Activated CD4-positive, alpha-beta memory T cell treated with anti-CD3 and anti-CD28 coated beads for 36 hours (primary cell): ENCODE data around the gene PARG. TPM values are rescaled to one million over a fixed set of nuclear protein-coding genes. Genes with fewer than 3 reads are reported as not detected.
"Not testable (repeated sequence)": the region's sequence is repeated elsewhere in the genome, so short reads cannot be mapped to it uniquely, and the experiment has no call there.

ENCODE experiments used
- CTCF ChIA-PET: fragments of 350-600 bp; sonication (Branson Sonifier 250); formaldehyde crosslinking; loops from one replicate; lab custom pipeline; 2021; ENCODE audit warnings: antibody characterized with exemption, inconsistent platforms; lab: Charles Lee
- POLR2A ChIA-PET: fragments of 350-600 bp; sonication (Branson Sonifier 250); formaldehyde crosslinking; loops from one replicate; lab custom pipeline; 2021; ENCODE audit warnings: antibody characterized with exemption; lab: Charles Lee
- DNase-seq: peaks from one replicate; pipeline ENCODE4 v3.0.0-alpha.2; 2020
- H3K27ac Mint-ChIP-seq: one replicate; pipeline ENCODE4 v1.8.0; 2021; ENCODE audit warnings: mixed read lengths
- H3K27me3 Mint-ChIP-seq: one replicate; pipeline ENCODE4 v1.8.0; 2021; ENCODE audit warnings: mixed read lengths
- H3K36me3 Mint-ChIP-seq: one replicate; pipeline ENCODE4 v1.8.0; 2021; ENCODE audit warnings: mixed read lengths
- H3K4me1 Mint-ChIP-seq: one replicate; pipeline ENCODE4 v1.8.0; 2021; ENCODE audit warnings: low read depth, mixed read lengths
- H3K4me3 Mint-ChIP-seq: one replicate; pipeline ENCODE4 v1.8.0; 2021; ENCODE audit warnings: mild to moderate bottlenecking, mixed read lengths
- H3K9me3 Mint-ChIP-seq: one replicate; pipeline ENCODE4 v1.8.0; 2021; ENCODE audit warnings: mixed read lengths
- intact Hi-C: fragments of 100-400 bp; cut with micrococcal nuclease; formaldehyde crosslinking; loops from one replicate; pipeline ENCODE4 v1.15.1; 2023
- total RNA-seq, 2 experiments: library from RNA; stranded (reverse); gene quantifications; one replicate each; pipeline ENCODE4 v1.2.3, GENCODE V29; 2021

The PARG gene
- total RNA-seq, 2 experiments from 2014 or later, result 25.5 to 27.0 TPM

DNA sequence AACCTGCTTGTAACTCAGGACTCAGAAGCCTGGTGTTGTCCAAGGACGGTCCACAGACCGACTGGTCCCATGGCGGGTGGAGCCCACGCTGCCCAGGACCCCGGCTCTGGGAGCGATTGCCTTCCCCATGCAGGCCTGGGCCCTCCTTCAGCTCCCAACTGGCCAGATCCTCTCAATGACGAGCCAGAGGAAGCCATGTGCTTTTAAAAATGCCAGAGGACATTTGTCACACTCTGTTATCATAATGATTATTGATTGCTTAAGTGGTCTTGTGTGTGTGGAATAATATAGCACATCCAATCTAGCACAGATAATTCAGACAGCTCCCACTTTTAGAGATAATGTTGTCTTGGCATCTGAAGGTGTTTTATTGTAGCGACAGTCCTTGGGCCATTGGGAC is 157.1 kb downstream of the PARG start:
- ChIA-PET CTCF (no interaction called here), POLR2A (no interaction called here)
- H3K4me1 Mint-ChIP-seq, result no peaks in the 10 kb centered on the region
- intact Hi-C loops, result no loop called here
- no peaks in the 10 kb centered on the region for H3K9me3 Mint-ChIP-seq
- peaks cover 15% of the 10 kb centered on the region for H3K27me3 Mint-ChIP-seq
- H3K4me3 Mint-ChIP-seq, result no peak overlapping the region
- DNase-seq, result no peak
- no peaks in the 10 kb centered on the region for H3K36me3 Mint-ChIP-seq
- no peak overlapping the region for H3K27ac Mint-ChIP-seq

DNA sequence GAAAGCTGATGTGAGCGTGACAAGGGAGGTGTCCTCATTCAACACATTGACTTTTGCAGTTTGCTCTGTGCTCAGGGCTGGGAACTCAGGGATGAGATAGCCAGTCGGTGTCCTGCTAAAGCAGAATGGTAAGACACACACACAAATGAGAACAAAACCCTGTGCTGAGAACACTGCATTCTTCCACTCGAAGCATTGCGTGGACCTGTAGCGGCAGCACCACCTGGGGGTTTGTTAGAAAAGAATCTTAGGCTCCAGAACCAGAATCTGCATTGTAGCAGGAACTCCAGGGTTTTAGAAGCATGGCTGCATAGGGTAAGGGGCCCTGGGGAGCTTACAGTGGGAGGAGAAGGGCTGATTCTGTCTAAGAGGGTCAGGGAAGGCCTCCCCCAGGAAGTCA is 158.2 kb downstream of the PARG start:
- Mint-ChIP-seq H3K27ac (no peak overlapping the region), H3K9me3 (no peaks in the 10 kb centered on the region), H3K4me1 (no peaks in the 10 kb centered on the region), H3K36me3 (no peaks in the 10 kb centered on the region), H3K4me3 (no peak overlapping the region), H3K27me3 (peaks cover 15% of the 10 kb centered on the region)
- DNase-seq, result no peak
- intact Hi-C loops, result no loop called here
- POLR2A ChIA-PET, result no interaction called here
- CTCF ChIA-PET, result no interaction called here

DNA sequence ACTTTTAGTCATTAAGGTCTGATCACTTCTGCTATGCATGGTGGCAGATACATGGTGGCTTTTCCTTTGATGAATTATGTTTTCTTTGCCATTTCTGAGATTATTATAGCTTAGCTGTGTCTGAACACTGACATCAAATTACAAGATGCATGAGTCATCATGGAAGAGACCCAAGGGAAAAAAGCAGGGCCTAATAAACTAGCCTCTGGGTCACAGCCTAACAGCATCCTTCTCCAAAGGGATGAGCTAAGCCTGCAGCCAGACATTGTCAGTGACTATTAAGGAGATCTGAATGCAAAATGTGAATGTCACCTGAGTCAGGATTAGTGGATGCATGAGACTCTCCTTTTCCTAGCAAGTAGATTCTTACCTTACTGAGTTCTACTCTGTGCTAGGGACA is 160.6 kb downstream of the PARG start:
- intact Hi-C loops, result no loop called here
- Mint-ChIP-seq H3K9me3 (no peaks in the 10 kb centered on the region), H3K27ac (no peak overlapping the region), H3K4me1 (no peaks in the 10 kb centered on the region), H3K27me3 (peaks cover 17% of the 10 kb centered on the region), H3K4me3 (no peak overlapping the region), H3K36me3 (no peaks in the 10 kb centered on the region)
- ChIA-PET POLR2A (no interaction called here), CTCF (interaction anchor here (1.3 kb wide), 1 partner anchor 188 kb away, joined by 3 read pairs; no protein-coding TSS in a partner anchor)
- no peak for DNase-seq

DNA sequence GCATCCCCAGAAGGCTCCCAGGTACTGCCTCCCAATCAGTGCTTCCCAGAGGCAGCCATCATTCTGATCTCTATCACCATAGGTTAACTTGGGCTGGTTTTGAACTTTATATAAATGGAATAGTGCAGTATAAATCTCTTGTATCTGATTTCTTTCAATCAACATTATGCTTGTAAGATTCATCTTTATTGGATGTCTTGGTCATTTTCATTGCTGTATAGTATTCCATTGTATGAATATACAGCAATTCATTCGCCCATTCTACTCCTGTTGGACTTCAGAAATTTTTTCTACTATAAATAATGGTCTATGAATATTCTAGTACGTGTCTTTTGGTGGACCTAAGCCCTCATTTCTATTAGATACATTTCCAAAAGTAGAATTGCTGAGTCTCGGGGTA is 163.6 kb downstream of the PARG start:
- Mint-ChIP-seq H3K9me3 (no peaks in the 10 kb centered on the region), H3K27me3 (peaks cover 3% of the 10 kb centered on the region), H3K4me1 (no peaks in the 10 kb centered on the region), H3K27ac (no peak overlapping the region), H3K36me3 (no peaks in the 10 kb centered on the region), H3K4me3 (no peak overlapping the region)
- ChIA-PET CTCF (no interaction called here), POLR2A (no interaction called here)
- intact Hi-C loops, result no loop called here
- no peak for DNase-seq

DNA sequence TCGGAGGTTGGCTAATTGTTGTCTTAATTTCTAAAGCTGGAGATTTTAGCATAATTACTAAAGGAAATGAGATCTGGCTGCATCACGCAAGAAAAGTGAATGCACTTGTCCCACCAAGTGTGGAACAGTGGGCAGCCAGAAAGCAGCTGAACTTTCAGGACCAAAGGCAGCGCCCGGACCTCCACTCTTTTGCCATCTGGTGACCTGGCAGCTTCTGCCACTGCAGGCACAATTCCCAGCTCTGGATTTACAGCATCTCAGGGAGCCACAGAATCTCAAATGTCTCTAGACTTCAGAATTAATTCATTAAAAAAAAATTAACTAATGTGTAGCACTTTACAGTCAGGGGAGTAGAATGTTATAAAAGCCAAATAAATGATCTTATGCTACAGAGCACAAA is 165.0 kb downstream of the PARG start:
- H3K27me3 Mint-ChIP-seq, result peaks cover 12% of the 10 kb centered on the region
- ChIA-PET POLR2A (no interaction called here), CTCF (no interaction called here)
- H3K4me3 Mint-ChIP-seq, result no peak overlapping the region
- no peak for DNase-seq
- H3K27ac Mint-ChIP-seq, result no peak overlapping the region
- H3K36me3 Mint-ChIP-seq, result no peaks in the 10 kb centered on the region
- intact Hi-C loops, result no loop called here
- no peaks in the 10 kb centered on the region for H3K4me1 Mint-ChIP-seq
- H3K9me3 Mint-ChIP-seq, result no peaks in the 10 kb centered on the region

DNA sequence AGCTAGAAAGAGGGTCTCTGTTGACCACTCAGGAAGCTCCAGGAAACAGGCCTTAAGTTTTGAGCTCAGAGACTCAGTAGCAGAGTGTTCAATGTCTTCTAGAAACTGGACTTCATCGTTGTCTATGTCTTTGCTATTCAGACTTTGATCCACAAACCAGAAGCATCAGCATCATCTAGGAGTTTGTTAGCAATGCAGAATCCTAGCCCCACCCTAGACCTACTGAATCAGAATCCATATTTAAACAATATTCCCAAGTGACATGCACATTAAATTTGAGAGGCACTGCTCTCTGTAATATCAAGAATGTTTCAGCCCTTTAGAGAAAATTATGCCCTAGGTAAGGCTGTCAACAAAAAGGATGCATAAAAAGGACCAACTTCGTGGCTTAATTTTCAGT is 166.8 kb downstream of the PARG start:
- Mint-ChIP-seq H3K27ac (no peak overlapping the region), H3K36me3 (no peaks in the 10 kb centered on the region), H3K4me1 (no peaks in the 10 kb centered on the region), H3K27me3 (peaks cover 16% of the 10 kb centered on the region), H3K9me3 (no peaks in the 10 kb centered on the region), H3K4me3 (no peak overlapping the region)
- ChIA-PET CTCF (no interaction called here), POLR2A (no interaction called here)
- intact Hi-C loops, result no loop called here
- no peak for DNase-seq

DNA sequence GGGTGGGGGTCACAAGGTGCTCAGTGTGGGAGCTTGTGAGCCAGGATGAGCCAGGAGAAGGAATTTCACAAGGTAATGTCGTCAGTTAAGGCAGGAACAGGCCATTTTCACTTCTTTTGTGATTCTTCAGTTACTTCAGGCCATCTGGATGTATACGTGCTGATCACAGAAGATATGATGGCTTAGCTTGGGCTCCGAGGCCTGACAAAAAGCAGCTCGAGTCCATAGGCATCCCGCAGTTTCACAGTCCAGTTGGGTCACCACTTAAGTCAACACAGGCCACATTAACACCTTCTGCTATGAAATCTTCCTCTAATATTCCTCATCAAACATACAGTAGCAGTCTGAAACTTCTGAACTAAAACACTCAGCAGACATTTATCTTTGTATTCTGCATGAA is 168.9 kb downstream of the PARG start:
- DNase-seq, CTCF ChIA-PET, H3K4me1 Mint-ChIP-seq, H3K36me3 Mint-ChIP-seq, H3K4me3 Mint-ChIP-seq, POLR2A ChIA-PET, intact Hi-C loops, H3K9me3 Mint-ChIP-seq, H3K27ac Mint-ChIP-seq: not testable (repeated sequence)
- peaks cover 23% of the 10 kb centered on the region for H3K27me3 Mint-ChIP-seq

DNA sequence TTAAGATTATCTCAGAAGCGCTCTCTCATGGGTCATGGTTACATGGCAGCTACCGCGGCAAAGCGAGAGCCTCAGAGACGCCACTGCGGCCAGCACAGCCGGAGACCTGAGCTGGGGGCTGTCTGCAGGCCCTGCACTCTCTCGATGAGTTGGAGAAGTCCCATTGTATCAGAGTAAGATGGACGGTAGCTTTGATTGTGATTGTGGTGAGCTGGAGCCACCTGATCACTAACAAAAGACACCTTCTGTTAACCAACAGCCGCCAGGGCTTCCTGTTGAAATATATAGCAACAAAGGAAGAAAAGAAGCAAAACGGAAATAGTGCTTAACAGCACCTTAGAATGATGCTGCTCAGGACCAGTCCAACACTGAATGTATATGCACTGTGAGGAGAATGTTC is 170.8 kb downstream of the PARG start:
- not testable (repeated sequence) for H3K4me3 Mint-ChIP-seq, H3K36me3 Mint-ChIP-seq
- H3K27me3 Mint-ChIP-seq, result peaks cover 38% of the 10 kb centered on the region

DNA sequence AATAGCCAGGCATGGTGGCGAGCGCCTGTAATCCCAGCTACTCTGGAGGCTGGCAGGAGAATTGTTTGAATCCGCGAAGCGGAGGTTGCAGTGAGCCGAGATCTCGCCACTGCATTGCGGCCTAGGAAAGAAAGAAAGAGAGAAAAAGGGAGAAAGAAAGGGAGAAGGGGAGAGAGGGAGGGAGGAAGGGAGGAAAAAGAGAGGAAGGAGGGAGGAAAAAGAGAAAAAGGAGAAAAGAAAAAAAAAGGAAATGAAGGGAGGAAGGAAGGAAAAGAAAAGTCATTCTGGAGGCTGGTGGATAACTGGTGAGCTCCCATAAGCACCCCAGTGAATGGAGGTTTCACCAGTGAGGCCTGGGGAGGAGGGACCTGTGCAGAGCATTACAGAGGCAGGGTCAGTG is 172.1 kb downstream of the PARG start:
- POLR2A ChIA-PET, result no interaction called here
- Mint-ChIP-seq H3K27me3 (peaks cover 38% of the 10 kb centered on the region), H3K27ac (no peak overlapping the region), H3K36me3 (peaks cover 4% of the 10 kb centered on the region), H3K9me3 (no peaks in the 10 kb centered on the region), H3K4me1 (no peaks in the 10 kb centered on the region), H3K4me3 (no peak overlapping the region)
- CTCF ChIA-PET, result no interaction called here
- DNase-seq, result no peak
- intact Hi-C loops, result no loop called here

More for the DNA sequence above, 170.8 kb downstream of the PARG start:
- intact Hi-C loops, H3K27ac Mint-ChIP-seq, POLR2A ChIA-PET, CTCF ChIA-PET, DNase-seq, H3K9me3 Mint-ChIP-seq, H3K4me1 Mint-ChIP-seq: not testable (repeated sequence)

DNA sequence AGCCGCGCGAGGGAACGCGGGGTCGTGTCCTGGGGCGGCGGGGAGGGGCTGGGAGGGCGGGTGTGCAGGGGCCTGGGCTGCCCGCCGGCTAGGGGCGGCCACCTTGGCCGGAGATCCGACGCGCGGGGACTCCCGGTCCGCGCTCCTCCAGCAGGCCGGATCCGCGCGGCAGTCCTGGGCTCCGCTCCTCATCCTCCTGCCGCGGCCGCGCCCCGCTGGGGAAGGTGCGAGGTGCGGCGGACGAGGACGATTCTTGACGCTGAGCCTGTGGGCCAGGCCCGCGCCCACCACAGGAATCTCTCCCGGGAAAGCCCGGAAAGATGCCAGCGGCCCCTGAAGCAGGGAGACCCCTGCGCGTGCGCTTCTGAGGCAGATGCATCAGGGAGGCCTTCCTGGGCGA is 173.1 kb downstream of the PARG start:
- Mint-ChIP-seq H3K9me3 (no peaks in the 10 kb centered on the region), H3K27ac (no peak overlapping the region), H3K27me3 (peaks cover 39% of the 10 kb centered on the region), H3K4me1 (no peaks in the 10 kb centered on the region), H3K4me3 (no peak overlapping the region), H3K36me3 (peaks cover 4% of the 10 kb centered on the region)
- intact Hi-C loops, result no loop called here
- no peak for DNase-seq
- ChIA-PET POLR2A (no interaction called here), CTCF (no interaction called here)

DNA sequence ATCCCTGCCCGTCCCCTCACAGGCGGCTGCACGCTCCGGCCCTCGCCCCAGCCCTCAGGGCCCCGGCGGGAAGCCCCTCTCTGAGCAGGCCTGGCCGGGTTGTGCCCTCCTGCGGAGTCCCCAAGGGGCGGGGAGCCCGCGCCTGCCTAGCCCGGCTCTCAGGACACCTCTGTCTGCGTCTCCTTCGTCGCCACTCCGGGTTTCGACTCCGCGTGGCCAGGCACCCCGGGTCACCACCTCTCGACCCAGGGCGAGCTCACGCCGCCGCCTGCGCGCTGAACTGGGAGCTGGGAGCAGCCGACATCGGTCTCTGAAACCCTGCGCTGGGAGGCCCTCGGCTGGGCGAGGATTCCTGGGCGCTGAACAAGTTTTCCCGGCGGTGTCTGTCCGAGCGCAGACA is 173.5 kb downstream of the PARG start:
- peaks cover 43% of the 10 kb centered on the region for H3K27me3 Mint-ChIP-seq
- intact Hi-C loops, result no loop called here
- POLR2A ChIA-PET, result no interaction called here
- H3K27ac Mint-ChIP-seq, result no peak overlapping the region
- CTCF ChIA-PET, result no interaction called here
- H3K4me1 Mint-ChIP-seq, result no peaks in the 10 kb centered on the region
- no peak overlapping the region for H3K4me3 Mint-ChIP-seq
- H3K36me3 Mint-ChIP-seq, result peaks cover 4% of the 10 kb centered on the region
- DNase-seq, result no peak
- H3K9me3 Mint-ChIP-seq, result no peaks in the 10 kb centered on the region
